ENCODE results near the gene MKNK1.

Gene MKNK1

GRCh38 chr1:46618754-46619415, 14.8 kb upstream of the MKNK1 start:
- DNase-seq: no peak

DNA sequence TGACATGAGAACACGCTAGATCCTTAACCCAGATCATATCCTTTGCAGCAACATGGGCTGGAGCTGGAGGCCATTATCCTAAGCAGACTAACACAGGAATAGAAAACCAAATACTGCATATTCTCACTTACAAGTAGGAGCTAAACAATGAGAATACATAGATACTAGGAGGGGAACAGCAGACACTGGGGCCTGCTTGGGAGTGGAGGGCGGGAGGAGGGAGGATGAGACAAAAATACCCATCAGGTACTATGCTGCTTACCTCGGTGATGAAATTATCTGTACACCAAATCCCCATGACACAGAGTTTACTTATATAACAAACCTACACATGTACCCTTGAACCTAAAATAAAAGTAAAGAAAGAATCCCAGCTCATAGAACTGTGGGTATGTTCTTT, 13.8 kb upstream of the MKNK1 start:
- DNase-seq: no peak

- DNase-seq: no peak
Observed at GRCh38 chr1:46617108-46617800, 13.2 kb upstream of the MKNK1 start.

DNA sequence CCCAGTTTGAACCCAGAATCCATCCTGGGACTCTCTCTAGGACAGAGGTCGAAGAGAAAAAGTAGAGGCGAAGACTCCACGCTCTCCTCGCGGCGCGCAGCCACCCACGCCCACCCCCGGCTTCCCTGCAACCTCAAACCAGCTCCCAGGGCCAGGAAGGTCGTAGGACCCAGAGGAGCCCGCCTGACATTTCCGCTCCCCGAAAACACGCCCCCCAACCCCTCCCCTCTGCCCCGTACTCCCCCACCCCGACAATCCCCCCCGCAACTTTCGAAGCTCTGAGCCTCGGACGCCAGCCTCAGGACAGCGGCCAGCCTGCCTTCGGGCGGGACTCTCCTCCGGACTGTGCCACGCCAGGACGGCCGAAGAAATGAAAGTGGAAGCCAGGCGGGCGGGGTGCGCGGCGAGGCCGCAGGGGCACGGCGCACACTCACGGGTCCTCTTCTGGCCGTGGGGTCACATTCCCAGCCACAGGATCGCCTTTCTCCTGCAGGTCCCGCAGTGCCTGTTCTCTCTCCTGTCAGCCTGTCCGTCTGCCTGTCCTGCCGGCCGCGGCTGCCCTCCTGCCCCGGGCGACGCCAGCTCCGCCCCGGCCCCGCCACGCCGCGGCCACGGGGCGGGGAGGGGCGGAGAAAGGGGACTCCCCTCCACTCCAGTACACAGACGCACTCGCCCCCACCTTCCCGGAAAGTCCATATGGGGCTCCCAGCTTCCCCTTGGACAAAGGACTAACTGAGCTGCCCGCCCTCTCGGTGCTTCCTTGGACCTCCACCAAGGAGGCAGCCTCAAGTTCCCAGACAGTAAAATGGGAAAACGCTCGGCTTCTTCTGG, 12.4 kb upstream of the MKNK1 start, which contains the start of gene MOB3C:
Gene MOB3C (minus strand): TSS at position 535 of the 831 bp plus-strand sequence. CDS start 3,490 bp downstream, outside the sequence.
- peak; percentile 65 for DNase-seq

DNA sequence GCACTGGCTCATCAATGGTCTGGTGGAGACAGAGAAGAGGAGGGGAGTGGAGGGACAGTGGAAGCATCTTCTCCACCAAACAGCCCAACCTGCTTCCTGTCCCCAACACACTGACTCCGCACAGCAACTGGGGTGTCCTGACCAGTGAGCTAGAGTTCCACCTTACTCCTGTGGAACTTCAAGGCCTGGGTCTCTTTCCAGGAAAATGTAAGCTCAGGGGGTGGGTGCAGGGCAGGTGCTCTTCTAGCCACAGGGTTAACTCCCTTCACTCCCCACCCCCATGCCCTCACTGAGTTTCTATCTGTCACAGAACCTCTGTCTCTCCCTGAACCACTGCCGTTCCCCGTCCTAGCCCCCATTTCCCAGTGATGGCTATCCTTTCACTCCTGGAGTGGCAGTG, 11.7 kb upstream of the MKNK1 start:
- DNase-seq: no peak

- DNase-seq: no peak
Observed at GRCh38 chr1:46615088-46615487, 11.0 kb upstream of the MKNK1 start.

GRCh38 chr1:46614604-46614984, 10.5 kb upstream of the MKNK1 start:
- no peak for DNase-seq

DNA sequence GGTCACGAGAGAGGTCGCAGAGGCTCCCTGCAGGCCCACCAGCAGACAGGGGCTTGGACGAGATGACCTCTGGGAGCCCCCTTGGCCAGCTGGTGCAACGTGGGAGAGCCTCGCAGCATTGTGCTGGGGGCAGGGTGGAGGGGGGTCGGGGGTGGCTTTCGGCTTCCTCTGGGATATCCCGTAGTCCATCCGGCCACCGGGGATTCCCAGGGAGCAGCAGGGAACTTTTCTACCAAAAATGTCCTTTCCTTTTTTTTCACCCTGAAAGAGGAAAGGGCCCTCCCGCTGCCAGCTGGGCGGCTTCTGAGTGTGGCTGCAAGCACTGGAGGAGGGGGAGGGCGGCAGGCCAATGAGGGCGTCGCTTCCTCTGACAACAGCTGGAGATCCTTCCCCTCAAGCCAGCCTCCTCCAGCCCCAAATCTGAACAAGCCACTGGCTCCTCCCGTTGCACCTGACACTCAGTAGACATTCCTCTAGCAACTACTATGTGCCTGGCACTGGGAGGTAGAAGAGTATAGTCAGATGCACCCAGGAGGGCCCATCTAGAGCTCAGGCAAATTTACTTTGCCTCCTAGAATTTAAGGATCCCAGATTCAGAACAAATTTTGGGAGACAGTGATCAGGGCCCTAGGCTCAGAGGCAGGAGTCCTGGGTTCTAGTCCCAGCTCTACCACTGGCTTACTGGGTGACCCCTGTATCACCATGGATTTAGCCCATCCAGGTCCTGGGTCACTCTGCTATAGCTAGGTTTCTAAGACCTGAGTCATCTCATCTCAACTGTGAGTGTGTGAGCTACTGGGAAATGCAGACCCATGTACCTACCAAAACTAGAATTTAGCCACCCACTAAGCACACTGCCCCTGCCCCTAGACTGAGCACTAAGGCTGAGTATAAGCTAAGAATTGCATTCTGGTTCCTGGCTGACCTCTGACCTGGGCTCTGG, 9.9 kb upstream of the MKNK1 start:
- DNase-seq: peak; percentile 24

GRCh38 chr1:46612937-46613660, 9.0 kb upstream of the MKNK1 start:
- DNase-seq: no peak

DNA sequence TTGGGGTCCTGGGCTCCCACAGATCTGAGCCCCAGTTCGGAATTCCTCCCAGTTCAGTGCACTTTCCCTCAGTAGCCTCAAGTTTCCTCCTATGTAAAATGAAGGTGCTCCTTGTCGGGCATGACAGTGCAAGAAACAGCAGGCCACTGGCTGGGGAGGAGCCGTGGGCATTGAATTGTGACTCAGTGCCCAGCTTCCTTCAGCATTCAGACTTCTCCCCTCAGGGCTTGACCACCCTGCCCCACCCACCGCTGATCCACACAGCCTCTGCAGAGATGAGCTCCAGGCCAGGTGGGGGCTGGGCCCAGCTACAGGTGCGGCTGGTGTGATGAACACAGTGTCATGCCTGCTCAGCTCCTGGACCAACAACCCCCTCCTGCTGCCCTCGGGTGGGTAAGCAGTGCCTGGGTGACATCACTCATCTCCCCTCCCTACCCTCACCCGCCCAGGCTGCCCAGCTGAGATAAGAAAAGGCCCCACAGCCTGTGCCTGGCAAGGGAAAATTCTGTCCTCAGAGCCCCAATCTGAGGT, 7.7 kb upstream of the MKNK1 start:
- no peak for DNase-seq

DNA sequence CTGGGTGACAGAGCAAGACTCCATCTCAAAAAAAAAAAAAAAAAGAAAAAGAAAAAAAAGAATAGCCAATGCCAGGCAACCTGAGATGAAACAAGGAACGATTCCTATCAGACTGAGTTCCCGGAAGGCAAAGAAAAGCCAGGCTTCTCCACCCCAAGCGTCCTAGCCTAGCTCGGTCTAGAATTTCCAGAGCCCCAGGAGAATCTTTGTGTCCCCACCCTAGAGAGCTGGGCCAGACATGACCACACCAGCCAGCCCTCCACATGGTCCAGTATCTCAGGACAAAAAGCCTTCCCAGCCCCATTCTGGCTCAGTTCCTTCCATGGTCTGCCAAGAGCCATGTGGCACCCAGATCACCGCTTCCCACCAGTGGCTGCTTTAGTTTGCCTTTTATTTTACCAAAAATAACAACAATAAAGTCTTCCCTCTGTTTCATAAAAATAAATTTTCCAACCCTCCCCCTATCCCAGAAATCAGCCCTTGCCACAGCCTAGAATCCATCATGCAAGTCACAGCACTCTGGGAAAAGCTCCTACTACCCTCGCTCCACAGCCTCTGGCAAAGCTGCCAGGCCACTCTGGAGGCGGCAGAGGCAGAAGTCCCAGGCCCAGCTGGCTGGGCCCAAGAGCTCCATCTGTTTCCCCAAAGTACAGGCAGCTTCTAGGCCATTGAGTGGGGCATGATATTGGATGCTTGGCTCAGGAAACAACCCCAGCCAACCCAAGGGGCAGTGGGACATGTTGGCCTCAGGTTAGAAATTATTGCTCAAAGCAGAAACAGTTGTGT, 3.5 kb upstream of the MKNK1 start:
- DNase-seq: no peak

DNA sequence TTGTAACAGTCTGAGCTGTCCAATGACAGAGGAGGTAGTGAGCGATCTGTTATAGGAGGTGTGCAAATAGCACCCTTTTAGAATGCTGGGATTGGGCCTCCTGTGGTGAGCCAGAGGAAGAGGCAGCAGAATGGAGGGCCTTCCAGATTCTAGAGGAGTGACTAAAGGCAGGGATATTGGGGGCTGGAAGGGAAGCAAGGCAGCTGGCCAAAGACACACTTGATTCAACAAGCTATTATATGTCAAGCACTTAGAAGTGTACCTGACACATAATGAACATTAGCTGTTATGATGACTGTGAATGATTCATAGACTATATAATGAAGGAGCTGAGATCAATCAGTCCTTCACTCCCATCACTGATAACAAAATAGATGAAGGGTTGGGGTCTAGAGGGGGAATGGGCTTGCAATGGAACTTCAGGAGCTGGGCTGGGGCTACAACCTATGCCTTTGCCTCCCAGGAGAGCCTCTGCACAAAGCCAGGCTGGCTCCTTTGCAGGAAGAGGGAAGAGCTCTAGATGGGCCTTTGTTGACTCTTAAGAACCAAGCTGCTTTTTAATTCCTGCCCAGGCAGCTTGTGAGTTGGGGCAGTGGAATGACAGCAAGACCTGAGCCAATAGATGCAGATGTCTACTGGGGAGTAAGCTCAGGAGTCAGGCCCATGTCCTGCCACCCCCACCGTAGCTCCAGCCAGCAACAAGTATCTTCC, 2.3 kb upstream of the MKNK1 start:
- DNase-seq: no peak

DNA sequence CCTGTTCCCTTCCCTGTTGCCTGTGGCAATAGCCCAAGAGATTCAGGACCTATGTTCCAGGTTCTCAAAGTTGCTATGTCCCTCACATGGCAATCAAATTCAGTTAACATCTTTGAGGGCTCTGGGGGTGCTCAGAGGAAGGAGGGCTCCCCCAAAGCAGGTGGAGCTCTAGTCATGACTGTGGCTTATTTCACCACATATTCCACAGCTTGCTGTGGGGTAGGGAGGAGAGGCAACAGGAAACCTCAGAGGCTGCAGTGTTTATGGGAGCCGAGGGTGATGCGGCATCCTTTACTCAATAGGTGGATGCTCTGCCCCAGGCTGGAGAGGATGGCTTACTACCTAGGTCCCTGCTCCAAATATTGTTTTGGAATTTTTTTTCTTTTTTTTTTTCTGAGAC, 1.2 kb upstream of the MKNK1 start:
- peak; percentile 40 for DNase-seq

DNA sequence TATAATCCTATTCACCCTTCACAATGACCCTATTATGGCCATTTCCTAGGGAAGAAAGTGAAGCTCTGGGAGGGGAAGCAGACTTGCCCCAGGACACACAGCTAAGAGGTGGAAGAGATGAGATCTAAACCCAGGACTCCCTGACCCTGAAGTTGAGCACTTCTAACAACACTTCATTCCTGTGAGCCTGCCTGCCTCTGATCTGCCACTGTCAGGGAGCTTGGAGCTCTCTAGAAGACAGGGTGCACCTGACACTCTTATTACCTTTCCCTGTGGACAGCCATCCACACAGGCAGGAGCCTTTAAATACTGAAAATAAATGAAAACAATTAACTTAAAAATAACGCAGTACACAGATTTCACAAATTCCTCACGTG, 599 bp downstream of the MKNK1 start:
- DNase-seq: no peak

DNA sequence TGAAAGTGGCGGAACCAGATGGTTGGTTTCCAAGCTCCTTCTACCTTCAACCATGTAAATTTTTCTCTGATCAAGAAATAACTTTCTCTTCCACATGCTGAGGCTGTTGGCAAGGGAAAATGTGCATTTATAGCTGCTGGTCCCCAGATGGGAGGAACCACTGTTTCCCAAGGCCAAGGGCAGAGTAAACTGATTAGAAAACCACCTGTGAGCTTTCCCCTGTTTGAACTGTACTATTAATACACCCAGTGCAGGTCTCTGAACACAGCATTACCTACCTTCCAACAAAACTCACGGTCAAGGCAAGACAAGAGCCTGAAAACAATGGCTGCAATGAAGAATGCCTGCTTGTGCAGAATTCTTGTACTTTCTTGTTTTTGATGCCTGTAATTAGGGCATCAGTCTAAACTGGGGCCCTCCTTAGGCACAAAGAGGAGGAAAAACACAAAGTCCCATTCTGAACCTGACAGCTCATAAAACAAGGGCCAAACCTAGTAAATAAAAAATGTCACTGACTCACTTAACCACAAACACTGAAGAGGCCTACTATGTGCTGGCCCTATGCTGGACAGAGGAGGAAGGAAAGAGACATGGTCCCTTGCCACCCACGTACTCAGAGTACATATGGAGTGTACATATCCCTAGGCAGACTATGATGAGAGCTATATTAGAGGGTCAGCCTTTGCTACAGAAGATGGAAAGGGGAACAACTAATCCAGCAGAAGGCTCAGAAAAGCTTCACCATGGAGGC, 2.6 kb downstream of the MKNK1 start:
- DNase-seq: no peak

DNA sequence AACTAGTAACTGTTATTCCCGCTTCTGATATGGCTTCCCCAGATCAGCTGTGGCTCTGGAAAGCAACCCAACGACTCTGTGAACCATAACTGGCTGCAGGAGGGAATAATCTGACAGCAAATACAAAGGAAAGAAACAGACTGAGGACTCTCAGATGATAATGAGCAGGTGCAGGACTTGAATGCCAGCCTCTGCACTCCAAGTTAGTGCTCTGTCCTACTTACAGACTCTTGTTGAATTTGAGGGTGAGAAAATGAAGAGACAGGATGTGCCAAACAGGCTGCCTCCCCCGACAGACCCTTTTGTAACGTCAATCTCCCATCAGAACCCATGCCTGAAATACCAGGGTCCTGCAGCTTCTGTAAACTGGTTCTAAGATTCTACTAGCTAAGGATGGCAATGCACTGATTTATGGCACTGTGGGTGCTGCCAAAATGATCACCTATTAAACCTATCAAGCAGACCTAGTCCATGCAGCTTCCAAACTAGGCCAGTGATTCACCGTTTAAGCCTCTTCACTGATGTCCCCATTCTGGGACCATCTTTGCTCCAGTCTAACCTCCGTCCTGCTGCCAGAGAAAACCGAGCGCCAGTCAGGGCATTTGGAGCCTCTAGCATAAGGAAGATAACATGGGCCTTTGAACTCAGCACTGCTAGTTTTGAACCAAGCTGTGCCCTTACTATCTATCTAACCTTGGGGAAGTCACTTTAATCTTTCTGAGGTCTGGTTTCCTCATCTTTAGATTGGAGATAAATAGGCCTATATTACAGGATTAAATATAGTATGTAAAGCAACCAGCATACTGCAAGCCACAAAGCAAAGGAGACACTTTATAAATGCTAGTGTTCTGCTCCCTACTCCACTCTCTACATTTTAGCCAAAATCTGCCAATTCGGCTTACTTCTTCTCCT, 4.8 kb downstream of the MKNK1 start:
- DNase-seq: no peak

DNA sequence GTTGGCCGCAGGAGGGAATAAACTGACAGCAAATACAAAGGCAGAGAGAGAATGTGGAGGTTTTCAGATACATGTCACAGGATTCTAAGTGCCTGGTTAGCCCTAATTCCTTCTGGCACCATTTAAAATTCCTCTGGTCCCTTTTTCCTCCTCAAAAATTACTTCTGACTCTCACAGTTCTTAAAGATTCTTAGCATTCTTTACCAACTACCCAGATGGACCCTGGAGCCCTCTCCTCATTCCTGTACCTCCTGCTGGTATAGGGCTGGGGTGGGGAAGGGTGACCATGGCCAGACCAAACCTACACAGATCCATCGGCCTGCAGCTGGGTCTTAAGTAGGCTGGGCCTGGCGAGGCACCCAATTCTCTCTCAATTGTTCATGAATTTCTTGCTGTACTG, 7.2 kb downstream of the MKNK1 start:
- no peak for DNase-seq

- DNase-seq: no peak
Observed at GRCh38 chr1:46596036-46596435, 8.0 kb downstream of the MKNK1 start.

All from CD4-positive, alpha-beta T cell treated with Interleukin-4 for 4 hours (primary cell).